GM18517 (cell line): Measurements from ENCODE around the gene ZNF76.
"Not testable (repeated sequence)": the region's sequence is repeated elsewhere in the genome, so short reads cannot be mapped to it uniquely, and the experiment has no call there.

Experiments used
- ATAC-seq: cut with Tn5 transposase; IDR thresholded peaks from one replicate; pipeline ENCODE4 v1.9.1; 2021; ENCODE audit warnings: mild to moderate bottlenecking, moderate library complexity; ENCODE audit not compliant: unreplicated experiment

Gene ZNF76

DNA sequence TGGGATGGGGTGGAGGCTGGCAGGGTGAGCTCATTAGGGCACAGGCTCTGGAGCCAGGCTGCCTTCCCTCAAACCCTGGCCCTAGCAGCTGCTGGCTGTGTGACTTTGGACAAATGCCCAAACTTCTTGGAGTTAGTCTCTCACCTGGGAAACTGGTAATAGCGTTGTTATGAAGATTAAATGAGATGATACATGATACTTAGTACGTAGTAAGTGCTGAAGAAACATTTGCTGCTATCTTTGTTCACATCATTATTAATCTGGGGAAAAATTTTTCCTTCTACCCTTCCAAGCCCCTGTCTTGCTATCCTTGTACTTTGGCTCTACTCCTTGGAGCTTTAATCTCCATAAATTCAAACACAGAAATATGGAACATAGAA, 60.5 kb downstream of the ZNF76 start:
- no peak for ATAC-seq

DNA sequence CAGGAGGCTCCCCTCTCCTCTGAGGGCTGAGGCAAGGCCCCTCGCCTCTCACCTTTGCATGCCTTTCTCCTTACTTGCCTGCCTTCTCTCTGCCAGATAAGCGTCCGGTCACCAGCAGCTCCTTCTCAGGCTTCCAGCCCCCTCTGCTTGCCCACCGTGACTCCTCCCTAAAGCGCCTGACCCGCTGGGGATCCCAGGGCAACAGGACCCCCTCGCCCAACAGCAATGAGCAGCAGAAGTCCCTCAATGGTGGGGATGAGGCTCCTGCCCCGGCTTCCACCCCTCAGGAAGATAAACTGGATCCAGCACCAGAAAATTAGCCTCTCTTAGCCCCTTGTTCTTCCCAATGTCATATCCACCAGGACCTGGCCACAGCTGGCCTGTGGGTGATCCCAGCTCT, 61.6 kb downstream of the ZNF76 start:
- no peak for ATAC-seq

DNA sequence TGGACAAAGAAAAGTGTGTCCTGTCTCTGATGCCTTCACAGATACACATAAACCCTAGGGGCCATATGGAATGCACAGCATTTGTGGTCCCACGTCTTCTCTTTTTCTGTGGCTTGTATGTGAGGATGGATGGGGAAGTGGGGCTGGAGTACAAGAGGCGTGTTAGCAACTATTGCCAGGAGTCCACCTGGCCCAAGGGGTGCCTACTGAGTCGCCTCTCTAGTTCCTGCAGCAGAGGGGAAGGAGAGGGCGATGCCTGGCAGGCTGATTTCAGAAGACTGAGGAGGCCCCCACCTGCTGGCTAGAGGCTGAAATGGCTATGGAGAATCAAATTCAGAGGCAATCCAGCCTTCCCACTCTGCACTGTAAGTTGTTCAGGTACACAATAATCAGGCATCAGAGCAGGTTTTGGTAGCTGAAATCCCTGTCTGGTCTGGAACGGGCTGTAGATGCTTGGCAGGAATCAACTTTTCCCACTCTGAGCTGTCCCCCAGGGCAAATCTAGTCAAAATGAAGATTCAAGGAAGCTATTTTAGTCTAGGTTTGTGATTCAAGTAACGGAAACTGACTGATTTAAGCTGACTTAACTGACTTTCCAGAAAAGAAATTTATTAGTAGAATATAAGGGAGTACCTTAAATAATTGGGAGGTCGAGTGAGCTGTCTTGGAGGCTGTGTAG, 68.0 kb downstream of the ZNF76 start:
- no peak for ATAC-seq

GRCh38 chr6:35328108-35328723, 68.7 kb downstream of the ZNF76 start:
- no peak for ATAC-seq

DNA sequence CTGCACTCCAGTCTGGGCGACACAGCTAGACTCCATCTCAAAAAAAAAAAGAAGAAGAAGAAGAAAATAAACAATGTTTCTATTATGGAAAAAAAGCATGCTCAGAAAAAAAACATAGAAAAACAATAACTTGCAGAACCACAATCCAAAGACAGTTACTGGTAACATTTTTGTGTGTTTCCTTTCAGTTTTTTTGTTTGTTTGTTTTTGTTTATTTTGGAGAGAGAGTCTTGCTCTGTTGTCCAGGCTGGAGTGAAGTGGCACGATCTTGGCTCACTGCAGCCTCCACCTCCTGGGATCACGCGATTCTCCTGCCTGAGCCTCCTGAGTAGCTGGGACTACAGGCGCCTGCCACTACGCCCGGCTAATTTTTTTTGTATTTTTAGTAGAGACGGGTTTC, 69.4 kb downstream of the ZNF76 start:
- ATAC-seq: not testable (repeated sequence)

- ATAC-seq: no peak
Measured at GRCh38 chr6:35330541-35331119, 71.1 kb downstream of the ZNF76 start.

DNA sequence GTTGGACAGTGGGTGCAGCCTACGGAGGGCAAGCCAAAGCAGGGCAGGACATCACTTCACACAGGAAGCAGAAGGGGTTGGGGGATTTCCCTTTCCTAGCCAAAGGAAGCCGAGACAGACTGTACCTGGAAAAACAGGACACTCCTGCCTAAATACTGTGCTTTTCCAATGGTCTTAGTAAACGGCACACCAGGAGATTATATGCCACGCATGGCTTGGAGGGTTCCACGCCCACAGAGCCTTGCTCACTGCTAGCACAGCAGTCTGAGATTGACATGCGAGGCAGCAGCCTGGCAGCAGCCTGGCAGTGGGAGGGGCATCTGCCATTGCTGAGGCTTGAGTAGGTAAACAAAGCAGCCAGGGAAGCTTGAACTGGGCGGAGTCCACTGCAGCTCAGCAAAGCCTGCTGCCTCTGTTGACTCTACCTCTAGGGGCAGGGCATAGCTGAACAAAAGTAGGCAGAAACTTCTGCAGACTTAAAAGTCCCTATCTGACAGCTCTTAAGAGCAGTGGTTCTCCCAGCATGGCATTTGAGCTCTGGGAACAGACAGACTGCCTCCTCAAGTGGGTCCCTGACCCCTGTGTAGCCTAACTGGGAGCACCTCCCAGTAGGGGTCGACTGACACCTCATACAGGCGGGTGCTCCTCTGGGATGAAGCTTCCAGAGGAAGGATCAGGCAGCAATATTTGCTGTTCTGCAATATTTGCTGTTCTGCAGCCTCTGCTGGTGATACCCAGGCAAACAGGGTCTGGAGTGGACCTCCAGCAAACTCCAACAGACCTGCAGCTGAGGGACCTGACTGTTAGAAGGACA, 72.7 kb downstream of the ZNF76 start:
- ATAC-seq: not testable (repeated sequence)

DNA sequence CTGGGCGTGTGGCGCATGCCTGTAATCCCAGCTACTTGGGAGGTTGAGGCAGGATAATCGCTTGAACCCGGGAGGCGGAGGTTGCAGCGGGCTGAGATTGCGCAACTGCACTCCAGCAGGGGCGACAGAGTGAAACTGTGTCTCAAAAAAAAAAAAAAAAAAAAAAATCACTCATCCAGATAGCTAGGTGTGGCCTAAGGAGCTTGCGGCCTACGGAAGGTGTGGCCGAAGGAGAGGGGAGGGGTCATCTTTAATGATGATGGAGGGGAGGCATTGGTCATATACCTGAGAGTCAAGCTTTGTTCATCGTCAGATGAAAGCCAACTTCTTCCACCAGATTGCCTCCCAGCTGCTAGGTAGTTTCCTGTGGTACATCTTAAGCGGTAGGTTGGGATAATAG, 82.0 kb downstream of the ZNF76 start:
- ATAC-seq: no peak

GRCh38 chr6:35342258-35343091, 82.9 kb downstream of the ZNF76 start, which contains the start of gene PPARD:
TSS of gene PPARD (plus strand) at chr6:35342558. CDS start at chr6:35411088, 68,530 bp downstream.
- ATAC-seq: peak; percentile 88

DNA sequence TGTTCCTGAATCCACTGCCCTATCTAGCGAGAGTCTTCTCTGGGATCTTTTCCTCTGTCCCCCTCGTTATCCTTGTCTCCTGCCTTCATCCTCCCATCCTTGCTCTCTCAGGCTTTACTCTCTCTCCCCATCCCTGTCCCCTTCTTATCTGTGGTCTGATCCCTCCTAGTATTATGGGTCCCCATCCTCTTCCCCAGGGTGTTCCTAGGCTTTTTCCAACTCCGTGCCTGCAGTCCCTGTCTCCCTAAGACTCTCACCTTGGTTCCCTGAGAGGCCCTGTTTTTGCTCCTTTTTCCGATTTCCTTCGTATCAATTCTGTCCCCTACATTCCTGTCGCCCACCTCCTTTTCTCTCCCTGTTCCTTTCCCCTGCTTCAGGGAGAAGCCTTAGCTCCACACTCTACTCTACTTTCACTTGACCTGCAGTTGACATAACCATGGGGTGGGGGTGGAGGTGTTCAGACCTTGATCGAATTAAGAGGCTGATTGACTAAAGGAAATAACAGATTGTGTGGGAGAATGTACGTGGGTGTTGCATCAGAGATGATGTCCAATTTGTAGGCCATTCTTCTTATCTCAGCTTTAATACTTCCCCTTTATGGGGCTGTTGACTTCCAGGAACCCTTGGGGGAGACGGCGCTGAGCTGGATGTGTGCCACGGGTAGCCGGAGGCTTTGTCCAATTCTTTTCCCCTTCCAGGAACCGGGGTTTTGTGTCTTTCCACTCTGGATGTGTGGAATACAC, 83.7 kb downstream of the ZNF76 start:
- no peak for ATAC-seq

GRCh38 chr6:35343835-35344550, 84.5 kb downstream of the ZNF76 start:
- ATAC-seq: no peak
